IMR-90 (cell line): Measurements from ENCODE around the gene MGST1.

ENCODE experiments used
- CEBPB ChIP-seq: IDR thresholded peaks from 2 replicates; pipeline ENCODE4 v1.6.1; 2012; ENCODE audit warnings: low read depth, low read length, improper control_type of control experiment
- FOS ChIP-seq: fragments of 150-350 bp; IDR thresholded peaks from 2 replicates; pipeline ENCODE4 v1.6.1; 2016; ENCODE audit warnings: low read depth, low read length
- MAFK ChIP-seq: IDR thresholded peaks from 2 replicates; pipeline ENCODE4 v1.6.1; 2012; ENCODE audit warnings: low read depth, low read length, improper control_type of control experiment
- NFE2L2 ChIP-seq: fragments of 150-350 bp; IDR thresholded peaks from 2 replicates; pipeline ENCODE4 v1.6.1; 2016; ENCODE audit warnings: low read depth, mild to moderate bottlenecking, low read length
- POLR2A ChIP-seq: IDR thresholded peaks from 2 replicates; pipeline ENCODE4 v1.6.1; 2012; ENCODE audit warnings: mild to moderate bottlenecking, low read depth, low read length
- RAD21 ChIP-seq: IDR thresholded peaks from 2 replicates; pipeline ENCODE4 v1.6.1; 2012; ENCODE audit warnings: low read length, improper control_type of control experiment
- RCOR1 ChIP-seq: IDR thresholded peaks from 2 replicates; pipeline ENCODE4 v1.6.1; 2012; ENCODE audit warnings: mild to moderate bottlenecking, low read length, improper control_type of control experiment; ENCODE audit not compliant: insufficient replicate concordance
- RFX5 ChIP-seq: IDR thresholded peaks from 2 replicates; pipeline ENCODE4 v1.8.0; 2012; ENCODE audit warnings: low read depth, mild to moderate bottlenecking, low read length, moderate library complexity
- SMC3 ChIP-seq: fragments of 150-350 bp; IDR thresholded peaks from 2 replicates; pipeline ENCODE4 v1.6.1; 2016; ENCODE audit warnings: low read depth, mild to moderate bottlenecking, antibody characterized with exemption, low read length, moderate library complexity
- TF ChIP-seq, protein P1 (sequence below): conservative IDR thresholded peaks from 2 replicates; pipeline ENCODE4 v1.5.1; 2012; ENCODE audit warnings: mild to moderate bottlenecking, low read depth, low read length, improper control_type of control experiment

- TF ChIP-seq POLR2A = no peak
- TF ChIP-seq, protein P1, sequence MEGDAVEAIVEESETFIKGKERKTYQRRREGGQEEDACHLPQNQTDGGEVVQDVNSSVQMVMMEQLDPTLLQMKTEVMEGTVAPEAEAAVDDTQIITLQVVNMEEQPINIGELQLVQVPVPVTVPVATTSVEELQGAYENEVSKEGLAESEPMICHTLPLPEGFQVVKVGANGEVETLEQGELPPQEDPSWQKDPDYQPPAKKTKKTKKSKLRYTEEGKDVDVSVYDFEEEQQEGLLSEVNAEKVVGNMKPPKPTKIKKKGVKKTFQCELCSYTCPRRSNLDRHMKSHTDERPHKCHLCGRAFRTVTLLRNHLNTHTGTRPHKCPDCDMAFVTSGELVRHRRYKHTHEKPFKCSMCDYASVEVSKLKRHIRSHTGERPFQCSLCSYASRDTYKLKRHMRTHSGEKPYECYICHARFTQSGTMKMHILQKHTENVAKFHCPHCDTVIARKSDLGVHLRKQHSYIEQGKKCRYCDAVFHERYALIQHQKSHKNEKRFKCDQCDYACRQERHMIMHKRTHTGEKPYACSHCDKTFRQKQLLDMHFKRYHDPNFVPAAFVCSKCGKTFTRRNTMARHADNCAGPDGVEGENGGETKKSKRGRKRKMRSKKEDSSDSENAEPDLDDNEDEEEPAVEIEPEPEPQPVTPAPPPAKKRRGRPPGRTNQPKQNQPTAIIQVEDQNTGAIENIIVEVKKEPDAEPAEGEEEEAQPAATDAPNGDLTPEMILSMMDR = no peak
- TF ChIP-seq RFX5 = no peak
- TF ChIP-seq RCOR1 = no peak
- no peak for TF ChIP-seq MAFK
- no peak for TF ChIP-seq CEBPB
- TF ChIP-seq FOS = no peak
- no peak for TF ChIP-seq SMC3
- TF ChIP-seq RAD21 = no peak
- TF ChIP-seq NFE2L2 = no peak
Measured at GRCh38 chr12:16325426-16325825, 22.0 kb upstream of the MGST1 start.
